Caco-2 (cell line): ENCODE results near the gene PCBP3. TPM values are rescaled to one million over a fixed set of nuclear protein-coding genes. Genes with fewer than 3 reads are reported as not detected.

Source experiments
- BruUV-seq: library from RNA; stranded (reverse); fragments of 400-500 nt; replicated peaks from 2 replicates; lab custom pipeline; 2021; lab: Mats Ljungman, UMichigan
- CTCF ChIA-PET: fragments of 300-600 bp; sonication (Branson Sonifier 250); formaldehyde crosslinking; loops from one replicate; lab custom pipeline; 2022; ENCODE audit warnings: antibody characterized with exemption; lab: Charles Lee
- POLR2A ChIA-PET: fragments of 300-600 bp; sonication (Branson Sonifier 250); formaldehyde crosslinking; loops from one replicate; lab custom pipeline; 2022; ENCODE audit warnings: antibody characterized with exemption; lab: Charles Lee
- DNase-seq, 2 experiments: peaks; one replicate each; pipeline versions ENCODE4 v3.0.0 to v3.0.0-alpha.2; 2020 to 2022
- H3K27me3 ChIP-seq: replicated peaks from 2 replicates; pipeline ENCODE4 v1.6.0; 2011; ENCODE audit warnings: low read length; ENCODE audit not compliant: control insufficient read depth, insufficient read depth
- H3K36me3 ChIP-seq: 2 replicates; pipeline ENCODE4 v1.5.1; 2011; ENCODE audit warnings: low read length; ENCODE audit not compliant: control insufficient read depth, insufficient read depth
- H3K4me1 ChIP-seq: fragments of 250-450 bp; sonication (Bioruptor Pico); 2 replicates; pipeline ENCODE4 v1.5.1; 2020; ENCODE audit warnings: mild to moderate bottlenecking
- H3K4me3 ChIP-seq: 2 replicates; pipeline ENCODE4 v1.5.1; 2011; ENCODE audit warnings: low read depth, mild to moderate bottlenecking, control low read depth, low read length
- H3K9me3 ChIP-seq: fragments of 250-450 bp; sonication (Bioruptor Pico); 2 replicates; pipeline ENCODE4 v1.5.1; 2020; ENCODE audit warnings: mild to moderate bottlenecking, moderate library complexity
- H3K27ac Mint-ChIP-seq: one replicate; pipeline ENCODE4 v1.8.0; 2022; ENCODE audit warnings: mixed read lengths; ENCODE audit not compliant: unreplicated experiment
- H3K27me3 Mint-ChIP-seq: one replicate; pipeline ENCODE4 v1.8.0; 2022; ENCODE audit warnings: mixed read lengths; ENCODE audit not compliant: insufficient read depth, unreplicated experiment
- H3K36me3 Mint-ChIP-seq: one replicate; pipeline ENCODE4 v1.8.0; 2022; ENCODE audit warnings: mild to moderate bottlenecking, mixed read lengths; ENCODE audit not compliant: insufficient read depth, unreplicated experiment
- H3K4me1 Mint-ChIP-seq: one replicate; pipeline ENCODE4 v1.8.0; 2022; ENCODE audit warnings: low read depth, mixed read lengths; ENCODE audit not compliant: unreplicated experiment
- H3K4me3 Mint-ChIP-seq: one replicate; pipeline ENCODE4 v1.8.0; 2022; ENCODE audit warnings: mild to moderate bottlenecking, moderate library complexity, mixed read lengths; ENCODE audit not compliant: unreplicated experiment
- H3K9me3 Mint-ChIP-seq: one replicate; pipeline ENCODE4 v1.8.0; 2022; ENCODE audit warnings: mixed read lengths; ENCODE audit not compliant: unreplicated experiment
- CTCF ChIP-seq, 2 experiments: fragments of 200-600 bp in 1 of 2; IDR thresholded peaks; 1 replicate in 1 of 2; 2 replicates in 1 of 2; pipeline versions ENCODE4 v1.5.1 to v1.8.0; 2011 to 2022; ENCODE audit warnings: antibody characterized with exemption in 1 of 2, control low read depth in 1 of 2, inconsistent platforms in 1 of 2, low read depth in 1 of 2, low read length in 1 of 2, mild to moderate bottlenecking in 1 of 2, moderate library complexity in 1 of 2; ENCODE audit not compliant: insufficient read depth in 1 of 2, severe bottlenecking in 1 of 2, unreplicated experiment in 1 of 2
- intact Hi-C: fragments of 100-400 bp; cut with micrococcal nuclease; formaldehyde crosslinking; loops from one replicate; pipeline ENCODE4 v1.10.0; 2022; ENCODE audit not compliant: unreplicated experiment
- total RNA-seq: library from RNA; stranded (reverse); gene quantifications from 2 replicates; pipeline ENCODE4 v1.2.3, GENCODE V29; 2022

The PCBP3 gene
- total RNA-seq, 1 experiment from 2014 or later: 0.75 TPM

DNA sequence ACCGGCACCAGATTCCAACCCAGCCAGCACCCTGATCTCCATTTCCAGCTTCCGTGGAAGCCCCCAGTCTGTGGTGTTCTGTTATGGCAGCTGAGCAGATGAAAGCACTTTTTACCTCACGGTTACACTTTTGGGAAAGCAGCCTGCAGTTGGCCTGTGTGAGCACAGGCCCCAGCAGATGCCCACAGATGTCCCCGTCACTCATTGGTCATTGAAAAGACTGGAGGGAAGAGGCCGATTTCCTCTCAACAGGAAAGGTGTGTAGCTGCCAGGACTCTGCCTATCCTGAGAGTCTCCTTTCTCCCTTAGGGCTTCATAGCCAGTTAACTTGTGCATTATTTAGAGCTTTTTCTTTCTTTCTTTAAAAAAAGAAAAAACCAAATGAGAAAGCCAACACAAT lies 123.0 kb downstream of the PCBP3 start:
- H3K27ac Mint-ChIP-seq: no peak overlapping the region
- no peak overlapping the region for H3K4me3 Mint-ChIP-seq
- H3K36me3 Mint-ChIP-seq: no peaks in the 10 kb centered on the region
- H3K9me3 ChIP-seq: no peaks in the 10 kb centered on the region
- H3K4me1 ChIP-seq: no peaks in the 10 kb centered on the region
- H3K4me1 Mint-ChIP-seq: no peaks in the 10 kb centered on the region
- peaks cover 10% of the 10 kb centered on the region for H3K27me3 Mint-ChIP-seq
- intact Hi-C loops: no loop called here
- ChIA-PET CTCF (no interaction called here), POLR2A (no interaction called here)
- H3K4me3 ChIP-seq: no peak overlapping the region
- H3K36me3 ChIP-seq: no peaks in the 10 kb centered on the region
- no peak for TF ChIP-seq CTCF (IDR thresholded peaks at IDR 0.05; ENCODE audit: insufficient read depth in 1 of 2, low read depth in 1 of 2, low read length in 1 of 2, severe bottlenecking in 1 of 2, unreplicated experiment in 1 of 2)
- no peak for DNase-seq
- no TSS peak for BruUV-seq
- no peaks in the 10 kb centered on the region for H3K9me3 Mint-ChIP-seq
- H3K27me3 ChIP-seq: no peaks in the 10 kb centered on the region

DNA sequence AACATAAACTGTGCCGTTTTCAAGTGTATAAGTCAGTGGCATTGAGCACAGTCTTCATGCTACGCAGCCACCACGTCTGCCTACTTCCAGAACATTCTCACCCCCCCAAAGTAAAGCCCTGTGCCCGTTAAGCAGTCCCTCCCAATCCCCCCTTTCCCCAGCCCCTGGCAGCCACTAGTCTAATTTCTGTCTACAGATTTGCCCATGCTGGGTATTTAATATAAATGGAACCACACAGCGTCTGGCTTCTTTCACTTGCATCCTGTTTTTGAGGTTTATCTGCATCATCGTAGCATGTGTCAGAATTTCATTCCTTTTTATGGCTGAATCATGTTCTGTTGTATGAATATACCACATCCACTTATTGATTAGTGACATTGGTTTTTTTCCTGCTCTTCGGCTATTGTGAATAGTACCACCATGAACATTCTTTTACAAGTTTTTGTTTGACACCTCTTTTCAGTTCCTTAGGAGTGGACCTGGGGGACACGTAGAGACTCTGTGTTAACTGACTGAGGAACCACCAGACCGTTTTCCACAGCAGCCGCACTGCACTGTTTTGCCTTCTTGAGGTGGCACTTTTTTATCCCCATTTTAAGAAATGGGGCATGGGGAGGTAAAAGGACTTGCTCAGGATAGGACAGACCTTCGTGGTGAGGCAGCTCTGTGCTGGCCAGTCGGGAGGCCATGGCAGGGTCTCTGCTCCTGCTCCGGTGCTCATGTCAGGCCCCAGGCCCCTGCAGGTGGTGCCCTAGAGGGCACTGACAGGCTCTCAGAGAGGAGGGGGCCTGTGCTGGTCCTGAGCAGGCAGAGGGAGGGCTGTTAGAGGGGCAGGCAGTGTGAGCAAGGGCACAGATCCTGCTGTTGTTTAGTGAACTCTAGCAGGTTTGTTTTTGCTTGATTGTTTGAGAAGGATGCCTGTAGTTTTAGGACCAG lies 123.8 kb downstream of the PCBP3 start:
- peaks cover 10% of the 10 kb centered on the region for H3K27me3 Mint-ChIP-seq
- no peak for TF ChIP-seq CTCF (IDR thresholded peaks at IDR 0.05; ENCODE audit: insufficient read depth in 1 of 2, low read depth in 1 of 2, low read length in 1 of 2, severe bottlenecking in 1 of 2, unreplicated experiment in 1 of 2)
- no peaks in the 10 kb centered on the region for H3K36me3 ChIP-seq
- no peak overlapping the region for H3K4me3 ChIP-seq
- no peaks in the 10 kb centered on the region for H3K9me3 ChIP-seq
- no peaks in the 10 kb centered on the region for H3K27me3 ChIP-seq
- intact Hi-C loops: no loop called here
- no peak overlapping the region for H3K27ac Mint-ChIP-seq
- no peak for DNase-seq
- H3K36me3 Mint-ChIP-seq: no peaks in the 10 kb centered on the region
- H3K4me1 ChIP-seq: no peaks in the 10 kb centered on the region
- ChIA-PET POLR2A (no interaction called here), CTCF (interaction anchor here (0.6 kb wide), 1 partner anchor 554 kb away, joined by 3 read pairs; no protein-coding TSS in a partner anchor)
- H3K4me3 Mint-ChIP-seq: no peak overlapping the region
- H3K4me1 Mint-ChIP-seq: no peaks in the 10 kb centered on the region
- H3K9me3 Mint-ChIP-seq: peaks cover 7% of the 10 kb centered on the region
- BruUV-seq: no TSS peak

GRCh38 chr21:45768011-45768739 lies 124.7 kb downstream of the PCBP3 start:
- no peaks in the 10 kb centered on the region for H3K9me3 ChIP-seq
- Mint-ChIP-seq H3K4me3 (no peak overlapping the region), H3K27ac (no peak overlapping the region), H3K27me3 (peaks cover 10% of the 10 kb centered on the region), H3K4me1 (no peaks in the 10 kb centered on the region), H3K9me3 (peaks cover 14% of the 10 kb centered on the region), H3K36me3 (no peaks in the 10 kb centered on the region)
- CTCF ChIA-PET: interaction anchor here (0.6 kb wide), 1 partner anchor 555 kb away, joined by 3 read pairs; no protein-coding TSS in a partner anchor
- no TSS peak for BruUV-seq
- H3K27me3 ChIP-seq: no peaks in the 10 kb centered on the region
- POLR2A ChIA-PET: no interaction called here
- TF ChIP-seq CTCF (IDR thresholded peaks at IDR 0.05; ENCODE audit: insufficient read depth in 1 of 2, low read depth in 1 of 2, low read length in 1 of 2, severe bottlenecking in 1 of 2, unreplicated experiment in 1 of 2): no peak
- no peak overlapping the region for H3K4me3 ChIP-seq
- no peaks in the 10 kb centered on the region for H3K36me3 ChIP-seq
- H3K4me1 ChIP-seq: no peaks in the 10 kb centered on the region
- intact Hi-C loops: no loop called here
- no peak for DNase-seq
